ENCODE measurements around the gene IFNA7. TPM values are rescaled to one million over a fixed set of nuclear protein-coding genes. Genes with fewer than 3 reads are reported as not detected.
"Not testable (repeated sequence)": the region's sequence is repeated elsewhere in the genome, so short reads cannot be mapped to it uniquely, and the experiment has no call there.

IFNA7 gene
- total RNA-seq, 2 experiments from 2014 or later = not detected

- no peak overlapping the region for H3K27ac ChIP-seq (ENCODE audit: low read depth in 1 of 2, low read length in 2 of 2)
- H3K27ac Mint-ChIP-seq = no peak overlapping the region
- H3K36me3 ChIP-seq (ENCODE audit: insufficient read depth, low read length) = no peaks in the 10 kb centered on the region
- no peaks in the 10 kb centered on the region for H3K4me1 Mint-ChIP-seq (ENCODE audit: low read depth)
- TF ChIP-seq CTCF (IDR thresholded peaks at IDR 0.05) = no peak
- H3K36me3 Mint-ChIP-seq (ENCODE audit: low read depth) = no peaks in the 10 kb centered on the region
- POLR2A ChIA-PET = no interaction called here
- no peaks in the 10 kb centered on the region for H3K9me3 Mint-ChIP-seq
- H3K4me3 Mint-ChIP-seq = no peak overlapping the region
- intact Hi-C loops (cut with DNase I, micrococcal nuclease) = no loop called here
- CTCF ChIA-PET = interaction anchor here (2.5 kb wide), 1 partner anchor 10 kb away, joined by 6 read pairs; no protein-coding TSS in a partner anchor
- no peaks in the 10 kb centered on the region for H3K4me1 ChIP-seq (ENCODE audit: insufficient read depth, low read length)
- no peak for ATAC-seq (ENCODE audit: poor library complexity)
- no peak for DNase-seq
- no peaks in the 10 kb centered on the region for H3K27me3 ChIP-seq (ENCODE audit: control insufficient read depth in 1 of 2, insufficient read depth in 2 of 2, low read length in 2 of 2)
- H3K4me3 ChIP-seq (ENCODE audit: low read length) = no peak overlapping the region
- H3K9me3 ChIP-seq (ENCODE audit: control insufficient read depth in 1 of 2, insufficient read depth in 1 of 2, low read length in 2 of 2) = no peaks in the 10 kb centered on the region
- peaks cover 22% of the 10 kb centered on the region for H3K27me3 Mint-ChIP-seq
Observed at GRCh38 chr9:21205204-21205603, 3.2 kb upstream of the IFNA7 start.

GRCh38 chr9:21194867-21195776 lies 6.9 kb downstream of the IFNA7 start:
- DNase-seq = peak in 6 of 14 experiments; percentile 20 to 68 (median 38)
- peak; percentile 88 for ATAC-seq (ENCODE audit: poor library complexity)
- peak; percentile 48 for TF ChIP-seq CTCF (IDR thresholded peaks at IDR 0.05)
- H3K27me3 ChIP-seq (ENCODE audit: control insufficient read depth in 1 of 2, insufficient read depth in 2 of 2, low read length in 2 of 2); H3K36me3 Mint-ChIP-seq (ENCODE audit: low read depth); H3K4me1 ChIP-seq (ENCODE audit: insufficient read depth, low read length); H3K36me3 ChIP-seq (ENCODE audit: insufficient read depth, low read length); H3K9me3 Mint-ChIP-seq; H3K4me1 Mint-ChIP-seq (ENCODE audit: low read depth); H3K27ac ChIP-seq (ENCODE audit: low read depth in 1 of 2, low read length in 2 of 2); H3K9me3 ChIP-seq (ENCODE audit: control insufficient read depth in 1 of 2, insufficient read depth in 1 of 2, low read length in 2 of 2); H3K4me3 ChIP-seq (ENCODE audit: low read length); H3K27me3 Mint-ChIP-seq; H3K27ac Mint-ChIP-seq: not testable (repeated sequence)
- ChIA-PET POLR2A (interaction anchor here (0.6 to 0.9 kb wide), 2 partner anchors 201 to 1193 kb away, joined by 3 to 4 read pairs; no protein-coding TSS in a partner anchor), CTCF (interaction anchor here (0.7 to 1.6 kb wide), 6 partner anchors 9 to 344 kb away, joined by 3 to 6 read pairs (median 4); partner anchors contain the start of gene IFNA21)
- peak overlapping the region; percentile 11 for H3K4me3 Mint-ChIP-seq
- intact Hi-C loops (cut with DNase I, micrococcal nuclease) = loop anchor here in 1 of 2 experiments (10.0 kb wide), 1 partner anchor 200 kb away; no protein-coding TSS in a partner anchor

GRCh38 chr9:21187487-21187886 lies 14.5 kb downstream of the IFNA7 start, which contains the start of gene IFNA4:
Gene IFNA4, minus strand, starts transcription at chr9:21187587. Its CDS starts 56 bp downstream, at chr9:21187531.
- H3K9me3 Mint-ChIP-seq; H3K27me3 ChIP-seq (ENCODE audit: control insufficient read depth in 1 of 2, insufficient read depth in 2 of 2, low read length in 2 of 2); POLR2A ChIA-PET; H3K36me3 ChIP-seq (ENCODE audit: insufficient read depth, low read length); H3K4me1 ChIP-seq (ENCODE audit: insufficient read depth, low read length); ATAC-seq (ENCODE audit: poor library complexity); H3K4me3 Mint-ChIP-seq; H3K27me3 Mint-ChIP-seq; H3K9me3 ChIP-seq (ENCODE audit: control insufficient read depth in 1 of 2, insufficient read depth in 1 of 2, low read length in 2 of 2); H3K27ac Mint-ChIP-seq; H3K4me3 ChIP-seq (ENCODE audit: low read length); DNase-seq; CTCF ChIA-PET; H3K4me1 Mint-ChIP-seq (ENCODE audit: low read depth); intact Hi-C loops (cut with DNase I, micrococcal nuclease); H3K27ac ChIP-seq (ENCODE audit: low read depth in 1 of 2, low read length in 2 of 2); H3K36me3 Mint-ChIP-seq (ENCODE audit: low read depth): not testable (repeated sequence)

Measured in CD4-positive, alpha-beta T cell (primary cell).